ENCODE data around the gene CTNNA2.

Gene CTNNA2

GRCh38 chr2:80420530-80421208, 907.8 kb downstream of the CTNNA2 start:
- DNase-seq = no peak

GRCh38 chr2:80429251-80429650, 916.4 kb downstream of the CTNNA2 start:
- no peak for DNase-seq

- DNase-seq = no peak
These were observed 925.1 kb downstream of the CTNNA2 start for GRCh38 chr2:80437959-80438358.

GRCh38 chr2:80438686-80439085, 925.8 kb downstream of the CTNNA2 start:
- no peak for DNase-seq

GRCh38 chr2:80454628-80455027, 941.8 kb downstream of the CTNNA2 start:
- no peak for DNase-seq

GRCh38 chr2:80459028-80459427, 946.2 kb downstream of the CTNNA2 start:
- DNase-seq = no peak

- peak; percentile 2 for DNase-seq
These were observed 948.8 kb downstream of the CTNNA2 start for GRCh38 chr2:80461505-80462197.

- no peak for DNase-seq
These were observed 949.8 kb downstream of the CTNNA2 start for GRCh38 chr2:80462654-80463053.

- DNase-seq = no peak
These were observed 951.4 kb downstream of the CTNNA2 start for GRCh38 chr2:80464275-80464674.

GRCh38 chr2:80467262-80467811, 954.5 kb downstream of the CTNNA2 start:
- DNase-seq = no peak

GRCh38 chr2:80469428-80469827, 956.6 kb downstream of the CTNNA2 start:
- DNase-seq = no peak

GRCh38 chr2:80473069-80473468, 960.2 kb downstream of the CTNNA2 start:
- no peak for DNase-seq

GRCh38 chr2:80473796-80474195, 960.9 kb downstream of the CTNNA2 start:
- DNase-seq = peak; percentile 35

GRCh38 chr2:80475970-80476369, 963.1 kb downstream of the CTNNA2 start:
- DNase-seq = no peak

- DNase-seq = no peak
These were observed 963.8 kb downstream of the CTNNA2 start for GRCh38 chr2:80476535-80477117.

- no peak for DNase-seq
These were observed 969.4 kb downstream of the CTNNA2 start for GRCh38 chr2:80482276-80482675.

GRCh38 chr2:80489717-80490116, 976.9 kb downstream of the CTNNA2 start:
- peak; percentile 70 for DNase-seq

GRCh38 chr2:80490964-80491363, 978.1 kb downstream of the CTNNA2 start:
- no peak for DNase-seq

- DNase-seq = peak; percentile 6
These were observed 983.5 kb downstream of the CTNNA2 start for GRCh38 chr2:80496346-80496745.

- DNase-seq = peak; percentile 90
These were observed 983.9 kb downstream of the CTNNA2 start for GRCh38 chr2:80496775-80497174.

- DNase-seq = peak; percentile 65
These were observed 986.2 kb downstream of the CTNNA2 start for GRCh38 chr2:80499095-80499494.

- DNase-seq = no peak
These were observed 989.2 kb downstream of the CTNNA2 start for GRCh38 chr2:80501874-80502624.

GRCh38 chr2:80506563-80506962, 993.7 kb downstream of the CTNNA2 start:
- DNase-seq = no peak
